ENCODE results near the gene ZNF678. TPM values are rescaled to one million over a fixed set of nuclear protein-coding genes. Genes with fewer than 3 reads are reported as not detected.

ZNF678 gene
- polyA plus RNA-seq, 1 of the 3 experiments (the other 2 are of a cell fraction): 1.3 TPM

GRCh38 chr1:227612658-227613057 is 49.3 kb downstream of the ZNF678 start:
- CTCF ChIA-PET: no interaction called here
- H3K9me3 ChIP-seq: peaks cover 16% of the 10 kb centered on the region
- H3K4me2 ChIP-seq: no peak overlapping the region
- no peaks in the 10 kb centered on the region for H3K9me2 ChIP-seq
- TF ChIP-seq JUND (IDR thresholded peaks at IDR 0.05) (no peak), NFIC (IDR thresholded peaks at IDR 0.05; ENCODE audit: borderline replicate concordance) (no peak), ELF1 (IDR thresholded peaks at IDR 0.05) (no peak), GABPA (IDR thresholded peaks at IDR 0.05; ENCODE audit: low read depth) (no peak), CTCF (IDR thresholded peaks at IDR 0.05) (no peak), MXI1 (IDR thresholded peaks at IDR 0.05; ENCODE audit: low read depth, low read length) (no peak), CHD2 (IDR thresholded peaks at IDR 0.05; ENCODE audit: low read length, partially characterized antibody) (no peak), GATA2 (CRISPR knock-in tag; IDR thresholded peaks at IDR 0.05) (no peak), FOSL2 (IDR thresholded peaks at IDR 0.05; ENCODE audit: borderline replicate concordance, low read depth) (no peak), YY1 (IDR thresholded peaks at IDR 0.05; ENCODE audit: low read depth) (no peak), FOXM1 (IDR thresholded peaks at IDR 0.05; ENCODE audit: low read depth) (no peak), SIN3A (IDR thresholded peaks at IDR 0.05; ENCODE audit: borderline replicate concordance, low read depth, low read length) (no peak), REST (IDR thresholded peaks at IDR 0.05; ENCODE audit: low read depth, low read length) (no peak), MEF2A (IDR thresholded peaks at IDR 0.05; ENCODE audit: borderline replicate concordance, low read depth) (no peak), RCOR1 (IDR thresholded peaks at IDR 0.05; ENCODE audit: low read length) (no peak), RFX5 (IDR thresholded peaks at IDR 0.05; ENCODE audit: low read length) (no peak), USF2 (IDR thresholded peaks at IDR 0.05; ENCODE audit: borderline replicate concordance, low read depth, low read length) (no peak), SMC3 (IDR thresholded peaks at IDR 0.05; ENCODE audit: low read depth, low read length) (no peak)
- TF ChIP-seq, protein P1, sequence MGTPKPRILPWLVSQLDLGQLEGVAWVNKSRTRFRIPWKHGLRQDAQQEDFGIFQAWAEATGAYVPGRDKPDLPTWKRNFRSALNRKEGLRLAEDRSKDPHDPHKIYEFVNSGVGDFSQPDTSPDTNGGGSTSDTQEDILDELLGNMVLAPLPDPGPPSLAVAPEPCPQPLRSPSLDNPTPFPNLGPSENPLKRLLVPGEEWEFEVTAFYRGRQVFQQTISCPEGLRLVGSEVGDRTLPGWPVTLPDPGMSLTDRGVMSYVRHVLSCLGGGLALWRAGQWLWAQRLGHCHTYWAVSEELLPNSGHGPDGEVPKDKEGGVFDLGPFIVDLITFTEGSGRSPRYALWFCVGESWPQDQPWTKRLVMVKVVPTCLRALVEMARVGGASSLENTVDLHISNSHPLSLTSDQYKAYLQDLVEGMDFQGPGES (IDR thresholded peaks at IDR 0.05; ENCODE audit: low read depth, low read length): no peak
- TF ChIP-seq, protein P2, sequence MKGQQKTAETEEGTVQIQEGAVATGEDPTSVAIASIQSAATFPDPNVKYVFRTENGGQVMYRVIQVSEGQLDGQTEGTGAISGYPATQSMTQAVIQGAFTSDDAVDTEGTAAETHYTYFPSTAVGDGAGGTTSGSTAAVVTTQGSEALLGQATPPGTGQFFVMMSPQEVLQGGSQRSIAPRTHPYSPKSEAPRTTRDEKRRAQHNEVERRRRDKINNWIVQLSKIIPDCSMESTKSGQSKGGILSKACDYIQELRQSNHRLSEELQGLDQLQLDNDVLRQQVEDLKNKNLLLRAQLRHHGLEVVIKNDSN (IDR thresholded peaks at IDR 0.05; ENCODE audit: borderline replicate concordance, low read depth): no peak
- 80% methylated on average over 1 of the region's 1 CpG for WGBS (ENCODE audit: low lambda C conversion rate)
- H3K79me2 ChIP-seq (ENCODE audit: insufficient read depth): no peaks in the 10 kb centered on the region
- POLR2A ChIA-PET: no interaction called here
- H2AFZ ChIP-seq (ENCODE audit: low read depth): no peak overlapping the region
- no peaks in the 10 kb centered on the region for H4K20me1 ChIP-seq (ENCODE audit: insufficient read depth)
- H3K9ac ChIP-seq: no peak overlapping the region
- no peaks in the 10 kb centered on the region for H3K27me3 ChIP-seq (ENCODE audit: insufficient read depth)
- no peaks in the 10 kb centered on the region for H3F3A ChIP-seq (replicated peaks; ENCODE audit: insufficient read depth)
- DNase-seq: no peak
- H3K4me3 ChIP-seq (ENCODE audit: low read depth in 2 of 2, low read length in 1 of 2): no peak overlapping the region
- no peaks in the 10 kb centered on the region for H3K4me1 ChIP-seq (ENCODE audit: control insufficient read depth in 1 of 2, insufficient read depth in 2 of 2, low read depth in 1 of 2, low read length in 1 of 2)
- peaks cover 7 to 21% of the 10 kb centered on the region in 2 experiments for H3K36me3 ChIP-seq (replicated peaks in 1 of 2; ENCODE audit: control insufficient read depth in 1 of 2, insufficient read depth in 2 of 2, low read length in 1 of 2)
- H3K27ac ChIP-seq (ENCODE audit: low read depth in 2 of 2, low read length in 1 of 2): no peak overlapping the region

All from SK-N-SH (cell line).